ENCODE data around the gene PLD3.

GRCh38 chr19:40378509-40378908 lies 30.0 kb downstream of the PLD3 start:
- no peak for TF ChIP-seq YY1 (IDR thresholded peaks at IDR 0.05; ENCODE audit: insufficient read depth, insufficient read length)
- TF ChIP-seq ZNF274 (IDR thresholded peaks at IDR 0.05; ENCODE audit: low read depth, low read length) = no peak

All from NT2/D1 (cell line).